ENCODE results near the gene TMEM240.
"Not testable (repeated sequence)": the region's sequence is repeated elsewhere in the genome, so short reads cannot be mapped to it uniquely, and the experiment has no call there.

Gene TMEM240

GRCh38 chr1:1536938-1537546 lies 3.4 kb downstream of the TMEM240 start:
- no peaks in the 10 kb centered on the region for H4K20me1 ChIP-seq (ENCODE audit: insufficient read depth)
- H3K4me2 ChIP-seq: no peak overlapping the region
- no peaks in the 10 kb centered on the region for H3K79me2 ChIP-seq (ENCODE audit: insufficient read depth, low read depth)
- H3K4me1 ChIP-seq (ENCODE audit: low read depth, poor library complexity, severe bottlenecking): no peaks in the 10 kb centered on the region
- no peak overlapping the region for H3K9ac ChIP-seq
- no peak overlapping the region for H3K27ac ChIP-seq
- no peak overlapping the region for H3K4me3 ChIP-seq (IDR thresholded peaks at IDR 0.05; ENCODE audit: insufficient read depth, low read depth, low read length)
- no peak for TF ChIP-seq CTCF (conservative IDR thresholded peaks at IDR 0.05; ENCODE audit: low read depth, low read length)
- H2AFZ ChIP-seq (ENCODE audit: low read depth): no peak overlapping the region
- no peaks in the 10 kb centered on the region for H3K27me3 ChIP-seq (ENCODE audit: insufficient read depth, low read depth)
- no peaks in the 10 kb centered on the region for H3K36me3 ChIP-seq (ENCODE audit: insufficient read depth)

DNA sequence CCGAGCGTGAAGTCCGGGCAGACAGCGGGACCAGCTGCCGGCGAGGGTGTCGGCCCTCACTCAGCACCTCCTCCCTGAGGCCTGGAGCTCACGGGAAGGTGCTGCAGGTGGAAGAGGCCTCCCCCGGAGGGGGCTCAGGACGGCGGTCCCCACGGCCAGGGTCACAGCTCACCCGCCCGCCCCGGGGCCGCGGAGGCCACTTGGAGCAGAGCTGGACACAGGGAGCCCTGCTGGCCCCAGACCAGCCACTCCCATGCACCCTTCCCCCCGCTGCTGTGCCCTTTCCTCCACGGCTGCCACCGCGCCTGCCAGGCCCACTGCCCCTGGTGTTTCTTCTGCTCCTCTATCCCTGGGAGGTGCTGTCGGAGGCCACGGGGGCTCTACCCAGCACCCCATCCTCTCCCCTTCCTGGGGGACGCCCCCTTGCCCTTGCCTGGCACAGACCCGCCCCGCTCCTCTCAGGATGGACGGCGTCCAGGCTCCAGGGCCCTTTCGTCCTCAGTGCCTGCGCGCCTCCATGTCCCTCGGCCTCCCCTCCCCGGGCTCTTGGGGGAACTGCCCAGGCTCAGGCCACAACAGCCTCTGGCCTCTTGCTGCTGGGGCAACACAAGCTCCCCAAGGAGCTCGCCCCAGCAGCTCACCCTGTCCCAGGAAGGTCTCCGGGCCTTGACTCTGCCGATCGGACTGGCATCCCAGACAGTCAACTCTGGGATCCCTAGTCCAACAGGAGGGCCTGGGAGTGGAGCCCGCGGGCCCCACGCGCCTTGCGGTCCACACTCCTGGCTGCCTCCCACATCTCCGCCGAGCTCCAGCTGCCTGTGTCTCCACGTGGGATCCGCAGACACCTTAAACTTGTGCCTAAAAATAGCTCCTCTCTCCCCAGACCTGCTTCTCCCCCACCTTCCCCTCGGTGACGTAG lies 4.1 kb downstream of the TMEM240 start:
- TF ChIP-seq CTCF (conservative IDR thresholded peaks at IDR 0.05; ENCODE audit: low read depth, low read length): no peak
- H3K4me3 ChIP-seq (IDR thresholded peaks at IDR 0.05; ENCODE audit: insufficient read depth, low read depth, low read length): no peak overlapping the region
- no peak overlapping the region for H3K4me2 ChIP-seq
- H3K4me1 ChIP-seq (ENCODE audit: low read depth, poor library complexity, severe bottlenecking): no peaks in the 10 kb centered on the region
- no peak overlapping the region for H2AFZ ChIP-seq (ENCODE audit: low read depth)
- H3K27me3 ChIP-seq (ENCODE audit: insufficient read depth, low read depth): no peaks in the 10 kb centered on the region
- H3K79me2 ChIP-seq (ENCODE audit: insufficient read depth, low read depth): no peaks in the 10 kb centered on the region
- no peaks in the 10 kb centered on the region for H3K36me3 ChIP-seq (ENCODE audit: insufficient read depth)
- H3K9ac ChIP-seq: no peak overlapping the region
- H3K27ac ChIP-seq: no peak overlapping the region
- no peaks in the 10 kb centered on the region for H4K20me1 ChIP-seq (ENCODE audit: insufficient read depth)

- no peaks in the 10 kb centered on the region for H3K27me3 ChIP-seq (ENCODE audit: insufficient read depth, low read depth)
- no peaks in the 10 kb centered on the region for H3K4me1 ChIP-seq (ENCODE audit: low read depth, poor library complexity, severe bottlenecking)
- no peak overlapping the region for H3K9ac ChIP-seq
- no peaks in the 10 kb centered on the region for H3K79me2 ChIP-seq (ENCODE audit: insufficient read depth, low read depth)
- no peak overlapping the region for H2AFZ ChIP-seq (ENCODE audit: low read depth)
- no peak overlapping the region for H3K4me3 ChIP-seq (IDR thresholded peaks at IDR 0.05; ENCODE audit: insufficient read depth, low read depth, low read length)
- no peaks in the 10 kb centered on the region for H3K36me3 ChIP-seq (ENCODE audit: insufficient read depth)
- TF ChIP-seq CTCF (conservative IDR thresholded peaks at IDR 0.05; ENCODE audit: low read depth, low read length): no peak
- H3K27ac ChIP-seq: no peak overlapping the region
- no peak overlapping the region for H3K4me2 ChIP-seq
- no peaks in the 10 kb centered on the region for H4K20me1 ChIP-seq (ENCODE audit: insufficient read depth)
Measured at GRCh38 chr1:1535201-1536018, 5.0 kb downstream of the TMEM240 start.

GRCh38 chr1:1534401-1535154 lies 5.8 kb downstream of the TMEM240 start:
- no peaks in the 10 kb centered on the region for H3K27me3 ChIP-seq (ENCODE audit: insufficient read depth, low read depth)
- H2AFZ ChIP-seq (ENCODE audit: low read depth): no peak overlapping the region
- no peak overlapping the region for H3K9ac ChIP-seq
- no peak for TF ChIP-seq CTCF (conservative IDR thresholded peaks at IDR 0.05; ENCODE audit: low read depth, low read length)
- H3K4me3 ChIP-seq (IDR thresholded peaks at IDR 0.05; ENCODE audit: insufficient read depth, low read depth, low read length): no peak overlapping the region
- H3K79me2 ChIP-seq (ENCODE audit: insufficient read depth, low read depth): no peaks in the 10 kb centered on the region
- no peak overlapping the region for H3K4me2 ChIP-seq
- H4K20me1 ChIP-seq (ENCODE audit: insufficient read depth): no peaks in the 10 kb centered on the region
- H3K27ac ChIP-seq: no peak overlapping the region
- no peaks in the 10 kb centered on the region for H3K36me3 ChIP-seq (ENCODE audit: insufficient read depth)
- no peaks in the 10 kb centered on the region for H3K4me1 ChIP-seq (ENCODE audit: low read depth, poor library complexity, severe bottlenecking)

- not testable (repeated sequence) for H3K27ac ChIP-seq
Measured at GRCh38 chr1:1533894-1534291, 6.5 kb downstream of the TMEM240 start.

More at GRCh38 chr1:1533894-1534291, 6.5 kb downstream of the TMEM240 start:
- not testable (repeated sequence) for H3K36me3 ChIP-seq (ENCODE audit: insufficient read depth); H3K27me3 ChIP-seq (ENCODE audit: insufficient read depth, low read depth); H3K4me1 ChIP-seq (ENCODE audit: low read depth, poor library complexity, severe bottlenecking); H4K20me1 ChIP-seq (ENCODE audit: insufficient read depth); H2AFZ ChIP-seq (ENCODE audit: low read depth); H3K79me2 ChIP-seq (ENCODE audit: insufficient read depth, low read depth); H3K4me2 ChIP-seq; H3K9ac ChIP-seq; H3K4me3 ChIP-seq (IDR thresholded peaks at IDR 0.05; ENCODE audit: insufficient read depth, low read depth, low read length)

Data from KMS-11 (cell line).